Gastroesophageal sphincter (tissue), 4 donors: ENCODE measurements around the gene DEDD2. TPM values are rescaled to one million over a fixed set of nuclear protein-coding genes. Genes with fewer than 3 reads are reported as not detected.
A peak's percentile ranks its signal among the peaks of the same experiment; 100 is the strongest.

Experiments used
- ATAC-seq: fragments of 150-250 bp; one replicate; pipeline ENCODE4 v1.9.1; 2016; ENCODE audit warnings: mild to moderate bottlenecking, moderate library complexity
- H3K27ac ChIP-seq, 4 donors: fragments of 200-600 bp; sonication (generic) in 3 of 4; 1 replicate in 3 of 4; 2 replicates in 1 of 4; pipeline ENCODE4 v1.5.1; 2016 to 2019
- H3K27me3 ChIP-seq: fragments of 200-600 bp; sonication (generic); one replicate; pipeline ENCODE4 v1.5.1; 2019
- H3K36me3 ChIP-seq, 2 donors: fragments of 200-600 bp; sonication (generic); one replicate each; pipeline ENCODE4 v1.5.1; 2019; ENCODE audit warnings: control low read depth in 1 of 2
- H3K4me1 ChIP-seq, 3 donors: fragments of 200-600 bp; sonication (generic); 1 replicate in 2 of 3; 2 replicates in 1 of 3; pipeline ENCODE4 v1.5.1; 2016 to 2019; ENCODE audit warnings: control low read depth in 2 of 3
- H3K4me3 ChIP-seq, 2 donors: fragments of 200-600 bp; sonication (generic); one replicate each; pipeline ENCODE4 v1.5.1; 2019; ENCODE audit warnings: mild to moderate bottlenecking in 1 of 2, moderate library complexity in 1 of 2
- H3K9me3 ChIP-seq, 3 donors: fragments of 200-600 bp; sonication (generic); one replicate each; pipeline ENCODE4 v1.5.1; 2017 to 2019; ENCODE audit warnings: control low read depth in 2 of 3
- EP300 ChIP-seq: sonication (generic); formaldehyde crosslinking; IDR thresholded peaks from one replicate; pipeline ENCODE4 v1.6.1; 2017; ENCODE audit warnings: antibody characterized with exemption, mild to moderate bottlenecking
- POLR2A ChIP-seq, 2 donors: fragments of 450-650 bp; IDR thresholded peaks; one replicate each; pipeline ENCODE4 v1.6.1; 2017; ENCODE audit warnings: antibody characterized with exemption in 2 of 2, mild to moderate bottlenecking in 2 of 2, moderate library complexity in 1 of 2
- POLR2AphosphoS5 ChIP-seq: sonication (generic); formaldehyde crosslinking; IDR thresholded peaks from one replicate; pipeline ENCODE4 v1.6.1; 2017; ENCODE audit warnings: antibody characterized with exemption
- WGBS, 2 donors: methylation state at CpG; one replicate each; pipeline ENCODE4 v1.1.5; 2018; ENCODE audit warnings: low coverage in 1 of 2; 5-methylcytosine and 5-hydroxymethylcytosine counted together
- total RNA-seq, 4 donors: library from RNA; depleted of rRNA; stranded (reverse); fragments of >200 nt; gene quantifications; one replicate each; pipeline ENCODE4 v1.1.0, GENCODE V29; 2016
- TF ChIP-seq, protein P1 (sequence below), 4 experiments: fragments of 200-600 bp in 2 of 4; fragments of 450-650 bp in 2 of 4; sonication (generic) in 1 of 4; IDR thresholded peaks; one replicate each; pipeline ENCODE4 v1.5.1; 2017 to 2019; ENCODE audit warnings: antibody characterized with exemption in 4 of 4, mild to moderate bottlenecking in 2 of 4, moderate library complexity in 2 of 4

Gene DEDD2
- total RNA-seq, 4 donors from 2014 or later = 31.1 to 39.3 (median 33.4) TPM

DNA sequence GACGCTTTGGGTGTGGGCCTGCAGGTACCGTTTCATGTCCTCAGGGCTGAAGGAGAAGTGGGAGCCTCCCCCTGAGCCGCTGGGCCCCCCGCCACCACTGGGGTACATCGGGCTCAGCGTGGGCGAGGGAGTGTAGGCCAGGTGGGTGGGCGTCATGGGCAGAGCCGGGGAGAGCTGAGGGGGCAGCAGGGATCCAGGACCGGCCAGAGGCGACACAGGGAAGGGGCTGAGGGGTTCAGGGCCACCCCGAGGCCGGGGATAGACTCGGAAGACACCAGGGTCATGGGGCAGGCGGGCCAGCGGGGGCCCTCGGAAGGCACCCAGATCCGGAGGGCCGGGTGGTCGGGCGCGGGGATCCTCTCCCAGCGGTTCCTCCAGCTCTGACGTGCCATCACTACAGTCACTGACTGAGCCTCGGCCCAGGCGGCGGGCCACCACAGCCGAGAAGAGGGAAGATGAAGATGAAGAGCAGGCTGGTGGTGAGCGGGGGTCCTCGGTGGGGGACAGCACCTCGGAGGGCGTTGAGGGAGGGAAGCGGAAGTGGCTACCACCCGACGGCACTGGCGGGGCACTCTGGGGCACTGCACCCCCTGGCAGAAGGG lies 31.8 kb upstream of the DEDD2 start:
- TF ChIP-seq POLR2A (IDR thresholded peaks at IDR 0.05) = peak in 1 of 2 donors; percentile 6
- TF ChIP-seq EP300 = no peak
- H3K4me3 ChIP-seq = no peak overlapping the region
- H3K9me3 ChIP-seq = no peaks in the 10 kb centered on the region
- 75% methylated on average over 10 of the region's 36 CpGs; no CpG with 5 or more reads in 1 of the 2 donors for WGBS, 2 donors
- peaks cover 0 to 26% of the 10 kb centered on the region in 2 donors for H3K36me3 ChIP-seq
- peaks cover 0 to 86% (median 56%) of the 10 kb centered on the region in 3 donors for H3K4me1 ChIP-seq
- peak overlapping the region in 3 of 4 donors; percentile 95 to 98 (median 98) for H3K27ac ChIP-seq
- ATAC-seq = no peak
- H3K27me3 ChIP-seq = no peaks in the 10 kb centered on the region

DNA sequence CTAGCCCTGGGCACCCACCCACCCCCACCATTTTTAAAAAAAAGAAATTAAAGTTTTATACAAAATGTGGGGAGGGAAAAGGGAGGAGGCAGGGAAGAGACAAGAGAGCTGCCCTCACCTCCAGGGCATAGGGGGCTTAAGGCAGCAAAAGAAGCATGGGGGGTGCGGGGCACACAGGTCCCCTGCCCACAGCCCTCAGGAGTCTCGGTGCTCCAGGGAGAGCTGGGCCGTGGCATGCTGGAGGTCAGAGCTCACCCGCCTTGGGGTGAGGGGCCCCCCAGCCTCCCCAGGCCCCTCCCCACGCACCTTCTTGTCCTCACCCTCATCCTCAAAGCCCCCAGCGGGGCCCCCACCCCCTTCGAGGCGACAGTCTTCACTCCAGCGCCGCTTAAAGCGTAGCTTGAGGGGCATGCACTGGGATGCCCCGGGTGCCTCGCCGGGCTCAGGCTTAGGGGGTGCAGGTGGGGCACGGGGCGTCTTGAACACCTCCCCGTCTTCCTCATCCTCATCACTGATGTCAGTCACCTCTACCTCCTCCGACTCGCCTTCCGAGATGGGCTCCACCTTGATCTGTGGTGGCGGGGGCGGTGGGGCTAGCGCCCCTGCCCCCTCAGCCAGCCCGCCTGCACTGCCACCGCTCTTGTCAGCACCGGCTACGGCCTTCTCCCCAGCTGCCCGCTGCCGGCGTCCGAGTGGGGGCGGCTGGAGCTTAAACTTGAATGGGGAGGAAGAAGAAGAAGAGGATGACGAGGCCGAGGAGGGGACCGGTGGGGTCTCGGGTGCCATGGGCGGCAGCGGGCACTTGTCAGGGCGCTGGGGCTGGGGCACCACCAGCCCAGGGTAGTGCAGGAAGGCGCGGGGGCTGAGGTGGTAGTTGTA lies 31.0 kb upstream of the DEDD2 start:
- Histone ChIP-seq H3K36me3 (peaks cover 0 to 26% of the 10 kb centered on the region in 2 donors), H3K4me1 (peaks cover 5 to 93% (median 62%) of the 10 kb centered on the region in 3 donors), H3K27me3 (no peaks in the 10 kb centered on the region), H3K9me3 (no peaks in the 10 kb centered on the region), H3K4me3 (no peak overlapping the region), H3K27ac (peak overlapping the region in 3 of 4 donors; percentile 95 to 98 (median 98))
- 55% methylated on average over 2 of the region's 41 CpGs; no CpG with 5 or more reads in 1 of the 2 donors for WGBS, 2 donors
- no peak for ATAC-seq
- TF ChIP-seq EP300 = no peak
- TF ChIP-seq POLR2A (IDR thresholded peaks at IDR 0.05) = no peak
- TF ChIP-seq POLR2AphosphoS5 = no peak
- TF ChIP-seq, protein P1, sequence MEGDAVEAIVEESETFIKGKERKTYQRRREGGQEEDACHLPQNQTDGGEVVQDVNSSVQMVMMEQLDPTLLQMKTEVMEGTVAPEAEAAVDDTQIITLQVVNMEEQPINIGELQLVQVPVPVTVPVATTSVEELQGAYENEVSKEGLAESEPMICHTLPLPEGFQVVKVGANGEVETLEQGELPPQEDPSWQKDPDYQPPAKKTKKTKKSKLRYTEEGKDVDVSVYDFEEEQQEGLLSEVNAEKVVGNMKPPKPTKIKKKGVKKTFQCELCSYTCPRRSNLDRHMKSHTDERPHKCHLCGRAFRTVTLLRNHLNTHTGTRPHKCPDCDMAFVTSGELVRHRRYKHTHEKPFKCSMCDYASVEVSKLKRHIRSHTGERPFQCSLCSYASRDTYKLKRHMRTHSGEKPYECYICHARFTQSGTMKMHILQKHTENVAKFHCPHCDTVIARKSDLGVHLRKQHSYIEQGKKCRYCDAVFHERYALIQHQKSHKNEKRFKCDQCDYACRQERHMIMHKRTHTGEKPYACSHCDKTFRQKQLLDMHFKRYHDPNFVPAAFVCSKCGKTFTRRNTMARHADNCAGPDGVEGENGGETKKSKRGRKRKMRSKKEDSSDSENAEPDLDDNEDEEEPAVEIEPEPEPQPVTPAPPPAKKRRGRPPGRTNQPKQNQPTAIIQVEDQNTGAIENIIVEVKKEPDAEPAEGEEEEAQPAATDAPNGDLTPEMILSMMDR (IDR thresholded peaks at IDR 0.05) = no peak

DNA sequence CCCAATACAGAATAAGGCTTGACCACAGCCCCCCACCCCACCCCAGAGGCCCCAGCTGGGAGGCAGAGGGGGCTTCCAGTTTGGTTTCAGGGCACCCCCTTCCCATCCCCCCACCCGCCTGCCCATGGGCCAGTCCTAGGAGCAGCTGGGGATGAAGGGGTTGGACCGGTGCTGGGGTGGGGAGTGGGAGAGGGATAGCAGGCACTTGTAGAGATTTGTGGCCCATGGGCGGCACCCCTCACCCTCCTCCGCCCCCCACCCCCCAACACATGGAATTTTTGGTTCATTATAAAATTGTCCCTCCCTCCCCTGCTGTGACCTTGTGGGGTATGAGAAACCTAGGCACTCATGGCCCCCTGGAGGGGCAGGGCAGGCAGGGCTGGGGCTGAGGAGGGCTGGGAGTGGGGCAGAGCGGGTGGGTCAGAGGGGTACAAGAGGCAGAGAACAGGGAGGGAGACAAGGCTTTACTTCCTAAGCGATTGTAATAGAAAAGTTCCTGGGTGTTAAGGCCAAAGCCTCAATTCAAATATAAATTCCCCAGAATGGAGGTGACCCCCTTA lies 30.2 kb upstream of the DEDD2 start:
- TF ChIP-seq, protein P1 (IDR thresholded peaks at IDR 0.05) = no peak
- H3K4me3 ChIP-seq = no peak overlapping the region
- H3K9me3 ChIP-seq = no peaks in the 10 kb centered on the region
- WGBS, 2 donors = no CpG with 5 or more reads among the region's 6 CpGs
- peak overlapping the region in 3 of 4 donors; percentile 95 to 98 (median 98) for H3K27ac ChIP-seq
- peaks cover 0 to 26% of the 10 kb centered on the region in 2 donors for H3K36me3 ChIP-seq
- H3K4me1 ChIP-seq = peaks cover 5 to 92% (median 59%) of the 10 kb centered on the region in 3 donors
- ATAC-seq = no peak
- no peaks in the 10 kb centered on the region for H3K27me3 ChIP-seq

DNA sequence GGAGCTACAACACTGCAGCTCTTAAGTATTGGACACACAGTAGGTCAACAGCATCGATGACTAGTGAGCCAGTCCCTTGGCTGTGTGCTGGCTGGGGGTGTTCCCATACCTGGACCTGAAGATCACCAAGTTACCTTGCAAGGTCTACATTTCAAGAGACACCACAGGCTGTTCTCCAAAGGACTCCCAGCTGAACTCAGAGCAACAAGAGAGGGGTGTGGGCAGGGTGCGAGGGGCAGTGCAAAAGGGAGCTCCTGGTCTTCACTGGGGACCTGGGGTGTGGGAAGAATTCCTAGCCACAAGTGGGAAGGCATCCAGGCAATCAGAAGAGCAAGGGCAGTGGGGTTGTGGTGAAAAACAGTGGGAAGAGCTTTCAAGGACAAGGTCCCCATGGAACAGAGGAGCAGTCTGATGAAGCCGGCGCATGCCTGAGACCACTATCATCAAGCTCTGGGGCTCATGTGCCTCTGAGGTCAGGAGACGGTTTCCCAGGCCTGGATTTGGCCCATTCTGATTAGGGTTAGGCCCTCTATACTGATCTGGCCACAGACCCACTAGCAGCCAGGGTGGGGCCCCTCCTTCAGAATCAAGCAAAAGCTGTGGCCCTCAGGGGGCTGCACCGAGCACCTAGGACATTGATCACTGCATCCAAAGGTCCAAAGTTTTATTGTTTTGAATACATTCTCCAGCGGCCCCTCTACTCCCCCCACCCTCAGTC lies 29.6 kb upstream of the DEDD2 start:
- 63 to 80% methylated on average over 1 to 5 of the region's 7 CpGs for WGBS, 2 donors
- Histone ChIP-seq H3K4me3 (no peak overlapping the region), H3K4me1 (peaks cover 5 to 85% (median 53%) of the 10 kb centered on the region in 3 donors), H3K27me3 (no peaks in the 10 kb centered on the region), H3K27ac (peak overlapping the region in 3 of 4 donors; percentile 95 to 98 (median 98)), H3K9me3 (no peaks in the 10 kb centered on the region), H3K36me3 (peaks cover 0 to 26% of the 10 kb centered on the region in 2 donors)
- TF ChIP-seq POLR2AphosphoS5 (no peak), EP300 (no peak), POLR2A (IDR thresholded peaks at IDR 0.05) (no peak)
- TF ChIP-seq, protein P1 (IDR thresholded peaks at IDR 0.05) = no peak
- ATAC-seq = no peak
